OCI-LY1 (cell line): ENCODE data around the gene GNB1L.

ENCODE experiments used
- CTCF ChIP-seq: fragments of 200-600 bp; sonication (generic), shearing (Covaris generic); IDR thresholded peaks from 2 replicates; pipeline ENCODE4 v1.5.1; 2017; ENCODE audit warnings: mild to moderate bottlenecking, antibody characterized with exemption, low read length, moderate library complexity, mixed read lengths
- EZH2 ChIP-seq: fragments of 200-600 bp; sonication (generic), shearing (Covaris generic); IDR thresholded peaks from 2 replicates; pipeline ENCODE4 v1.8.0; 2017; ENCODE audit warnings: borderline replicate concordance, mixed run types, mild to moderate bottlenecking, antibody characterized with exemption, low read length, moderate library complexity, mixed read lengths

- TF ChIP-seq EZH2 (no peak), CTCF (no peak)
These were observed 51.6 kb downstream of the GNB1L start for GRCh38 chr22:19802894-19803735.
